IMR-90 (cell line): ENCODE data around the gene USP12. TPM values are rescaled to one million over a fixed set of nuclear protein-coding genes. Genes with fewer than 3 reads are reported as not detected.
"Not testable (repeated sequence)": the region's sequence is repeated elsewhere in the genome, so short reads cannot be mapped to it uniquely, and the experiment has no call there.

Experiments used
- ATAC-seq: fragments of 200-7000 bp; cut with Tn5 transposase; 2 replicates; pipeline ENCODE4 v1.9.1; 2020; ENCODE audit warnings: low read depth, mild to moderate bottlenecking, moderate library complexity
- BruUV-seq: library from RNA; stranded (reverse); fragments of 400-500 nt; replicated peaks from 2 replicates; lab custom pipeline; 2021; lab: Mats Ljungman, UMichigan
- CTCF ChIA-PET: fragments of 300-600 bp; formaldehyde crosslinking; extraction: SDS; loops from one replicate; lab custom pipeline; 2021; ENCODE audit warnings: antibody characterized with exemption; lab: Yijun Ruan, JAX
- POLR2A ChIA-PET: fragments of 300-600 bp; sonication (Branson Sonifier 250); formaldehyde crosslinking; loops from one replicate; lab custom pipeline; 2022; ENCODE audit warnings: antibody characterized with exemption; ENCODE audit not compliant: unreplicated experiment; lab: Charles Lee
- DNase-seq: peaks from one replicate; pipeline ENCODE4 v3.0.0; 2013
- H2AFZ ChIP-seq: replicated peaks from 2 replicates; pipeline ENCODE3; 2013; ENCODE audit warnings: low read length, mild to moderate bottlenecking; ENCODE audit not compliant: poor library complexity
- H2AK5ac ChIP-seq: 2 replicates; pipeline ENCODE4 v1.6.1; 2013; ENCODE audit warnings: low read depth, low read length, inconsistent platforms
- H2AK9ac ChIP-seq: replicated peaks from 2 replicates; pipeline ENCODE3; 2013; ENCODE audit warnings: mild to moderate bottlenecking, low read depth, low read length, moderate library complexity; ENCODE audit not compliant: poor library complexity
- H2BK120ac ChIP-seq: 2 replicates; pipeline ENCODE4 v1.6.1; 2013; ENCODE audit warnings: low read depth, low read length, inconsistent platforms
- H2BK15ac ChIP-seq: 3 replicates; pipeline ENCODE4 v1.6.1; 2013; ENCODE audit warnings: low read depth, low read length, inconsistent platforms
- H2BK20ac ChIP-seq: 2 replicates; pipeline ENCODE4 v1.6.1; 2013; ENCODE audit warnings: low read depth, mild to moderate bottlenecking, inconsistent platforms, low read length, moderate library complexity
- H2BK5ac ChIP-seq: 2 replicates; pipeline ENCODE4 v1.6.1; 2013; ENCODE audit warnings: mild to moderate bottlenecking, low read depth, low read length, inconsistent platforms; ENCODE audit not compliant: poor library complexity, severe bottlenecking
- H3K14ac ChIP-seq: replicated peaks from 2 replicates; pipeline ENCODE4 v1.6.1; 2013; ENCODE audit warnings: low read depth, low read length, inconsistent platforms
- H3K18ac ChIP-seq: 2 replicates; pipeline ENCODE4 v1.6.1; 2013; ENCODE audit warnings: low read depth, low read length, control low read depth
- H3K23ac ChIP-seq: 2 replicates; pipeline ENCODE4 v1.6.1; 2013; ENCODE audit warnings: low read depth, low read length, inconsistent platforms
- H3K27ac ChIP-seq: 2 replicates; pipeline ENCODE4 v1.5.1; 2013; ENCODE audit warnings: mild to moderate bottlenecking, control low read depth, low read length; ENCODE audit not compliant: insufficient read depth
- H3K27me3 ChIP-seq: 2 replicates; pipeline ENCODE4 v1.6.1; 2013; ENCODE audit warnings: low read length; ENCODE audit not compliant: control insufficient read depth, insufficient read depth
- H3K36me3 ChIP-seq: 2 replicates; pipeline ENCODE4 v1.6.1; 2013; ENCODE audit warnings: low read length, mixed read lengths; ENCODE audit not compliant: control insufficient read depth, insufficient read depth
- H3K4ac ChIP-seq: 2 replicates; pipeline ENCODE4 v1.6.1; 2013; ENCODE audit warnings: low read depth, low read length, inconsistent platforms
- H3K4me1 ChIP-seq: 2 replicates; pipeline ENCODE4 v1.6.1; 2013; ENCODE audit warnings: low read length, mixed read lengths; ENCODE audit not compliant: control insufficient read depth, insufficient read depth
- H3K4me2 ChIP-seq: 2 replicates; pipeline ENCODE4 v1.6.1; 2013; ENCODE audit warnings: low read depth, mild to moderate bottlenecking, control low read depth, low read length, moderate library complexity
- H3K4me3 ChIP-seq: 2 replicates; pipeline ENCODE4 v1.5.1; 2013; ENCODE audit warnings: low read depth, mild to moderate bottlenecking, control low read depth, low read length, moderate library complexity; ENCODE audit not compliant: insufficient read depth
- H3K56ac ChIP-seq: 2 replicates; pipeline ENCODE4 v1.6.1; 2013; ENCODE audit warnings: low read length, inconsistent platforms; ENCODE audit not compliant: insufficient read depth; ENCODE audit errors: extremely low read depth
- H3K79me1 ChIP-seq, 2 experiments: 2 replicates each; pipeline ENCODE4 v1.6.1; 2013; ENCODE audit warnings: low read length in 2 of 2, inconsistent platforms in 1 of 2, low read depth in 1 of 2
- H3K9ac ChIP-seq: 2 replicates; pipeline ENCODE4 v1.6.1; 2013; ENCODE audit warnings: low read depth, low read length, control low read depth
- H3K9me1 ChIP-seq: 2 replicates; pipeline ENCODE4 v1.6.1; 2013; ENCODE audit warnings: low read length, inconsistent platforms; ENCODE audit not compliant: insufficient read depth
- H3K9me3 ChIP-seq: 2 replicates; pipeline ENCODE4 v1.6.1; 2013; ENCODE audit warnings: low read length; ENCODE audit not compliant: control insufficient read depth, insufficient read depth
- H4K20me1 ChIP-seq: 2 replicates; pipeline ENCODE4 v1.6.1; 2013; ENCODE audit warnings: low read length, inconsistent platforms; ENCODE audit not compliant: insufficient read depth
- H4K5ac ChIP-seq: 2 replicates; pipeline ENCODE4 v1.6.1; 2013; ENCODE audit warnings: mild to moderate bottlenecking, low read depth, low read length, control low read depth
- H4K8ac ChIP-seq, 2 experiments: 2 replicates each; pipeline ENCODE4 v1.6.1; 2013; ENCODE audit warnings: low read depth in 2 of 2, low read length in 2 of 2, control low read depth in 1 of 2, inconsistent platforms in 1 of 2
- H4K91ac ChIP-seq: 2 replicates; pipeline ENCODE4 v1.6.1; 2013; ENCODE audit warnings: low read depth, low read length, inconsistent platforms; ENCODE audit not compliant: insufficient read depth
- WGBS, 2 experiments: methylation state at CpG; one replicate each; pipeline versions ENCODE4 v1.1.5 to v1.1.7; 2013; ENCODE audit warnings: missing lambda C conversion rate in 2 of 2; ENCODE audit not compliant: insufficient read length in 1 of 2; ENCODE audit errors: extremely low coverage in 2 of 2; 5-methylcytosine and 5-hydroxymethylcytosine counted together
- dilution Hi-C: fragments of 300-500 bp; cut with HindIII; formaldehyde crosslinking; loops from one replicate; pipeline ENCODE4 v1.14.3; 2018; ENCODE audit warnings: low sequenced_read_pairs; ENCODE audit not compliant: unreplicated experiment
- in situ Hi-C: fragments of 300-500 bp; cut with MboI; formaldehyde crosslinking; loops from 3 replicates; pipeline ENCODE4 v1.14.3; 2019; ENCODE audit warnings: low sequenced_read_pairs, inconsistent platforms, mixed read lengths
- intact Hi-C: fragments of 100-400 bp; cut with micrococcal nuclease; formaldehyde crosslinking; loops from 2 replicates; pipeline ENCODE4 v1.10.0; 2022
- polyA plus RNA-seq, 3 experiments: library from polyadenylated mRNA; depleted of rRNA; stranded (reverse); fragments of >200 nt; gene quantifications; 2 replicates each; pipeline ENCODE4 v1.2.3, GENCODE V29; 2012; ENCODE audit warnings: low replicate concordance in 1 of 3
- total RNA-seq: library from RNA; depleted of rRNA; stranded (reverse); fragments of >200 nt; gene quantifications from 2 replicates; pipeline ENCODE4 v1.2.3, GENCODE V29; 2012

USP12 gene
- total and polyA plus RNA-seq, 2 of the 4 experiments (the other 2 are of a cell fraction): 11.8 to 16.5 TPM

DNA sequence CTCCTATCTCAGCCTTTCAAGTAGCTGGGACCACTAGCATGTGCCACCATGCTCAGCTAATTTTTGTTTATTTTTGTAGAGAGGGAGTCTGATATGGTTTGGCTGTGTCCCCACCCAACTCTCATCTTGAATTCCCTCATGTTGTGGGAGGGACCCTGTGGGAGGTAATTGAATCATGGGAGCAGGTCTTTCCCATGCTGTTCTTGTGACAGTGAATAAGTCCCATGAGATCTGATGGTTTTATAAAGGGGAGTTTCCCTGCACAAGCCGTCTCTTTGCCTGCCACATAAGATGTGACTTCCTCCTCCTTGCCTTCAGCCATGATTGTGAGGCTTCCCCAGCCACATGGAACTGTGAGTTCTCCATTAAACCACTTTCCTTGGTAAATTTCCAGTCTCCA, 20.8 kb upstream of the USP12 start:
- H4K91ac ChIP-seq, H3K27ac ChIP-seq, H4K20me1 ChIP-seq, H3K9me1 ChIP-seq, H4K5ac ChIP-seq, H2AK9ac ChIP-seq, H4K8ac ChIP-seq, H2BK120ac ChIP-seq, H3K4ac ChIP-seq, H3K4me1 ChIP-seq, in situ Hi-C loops, H3K18ac ChIP-seq, H3K27me3 ChIP-seq, POLR2A ChIA-PET, H3K79me1 ChIP-seq, intact Hi-C loops, DNase-seq, H3K36me3 ChIP-seq, H2BK20ac ChIP-seq, H3K23ac ChIP-seq, H3K4me3 ChIP-seq, H2BK15ac ChIP-seq, ATAC-seq, H3K56ac ChIP-seq, BruUV-seq, H2BK5ac ChIP-seq, dilution Hi-C loops, H3K4me2 ChIP-seq, H3K9ac ChIP-seq, H3K9me3 ChIP-seq, H2AFZ ChIP-seq: not testable (repeated sequence)
- no CpG with 5 or more reads among the region's 1 CpG for WGBS, 2 experiments
- CTCF ChIA-PET: interaction anchor here (1.0 to 1.2 kb wide), 2 partner anchors 9 to 45 kb away, joined by 3 to 4 read pairs; no protein-coding TSS in a partner anchor
- Histone ChIP-seq H3K14ac (peak overlapping the region; percentile 43; the same call in 1 of the 2 replicates), H2AK5ac (peak overlapping the region; percentile 30; the same call in 1 of the 2 replicates)
